Measurements from ENCODE around the gene RAC2.

The RAC2 gene

DNA sequence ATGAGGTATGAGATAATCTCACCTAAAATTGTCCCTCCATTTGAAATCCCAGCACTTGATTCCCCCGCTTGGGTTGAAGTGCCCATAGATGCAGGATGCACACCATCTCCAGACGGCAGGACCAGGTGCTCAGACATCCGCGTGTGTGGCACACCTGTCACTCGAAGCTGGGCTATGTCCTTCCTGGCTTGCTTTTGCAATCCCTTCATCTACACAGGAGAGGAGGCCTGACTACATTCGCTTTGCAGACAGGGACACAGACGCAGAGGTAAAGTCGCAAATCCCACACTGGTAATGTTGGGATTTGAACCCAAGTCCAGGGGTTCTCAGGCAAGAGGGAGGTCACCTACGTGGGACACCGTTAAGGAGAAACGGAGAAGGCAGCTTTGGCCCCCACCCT, 31.1 kb upstream of the RAC2 start:
- TF ChIP-seq, protein P1, sequence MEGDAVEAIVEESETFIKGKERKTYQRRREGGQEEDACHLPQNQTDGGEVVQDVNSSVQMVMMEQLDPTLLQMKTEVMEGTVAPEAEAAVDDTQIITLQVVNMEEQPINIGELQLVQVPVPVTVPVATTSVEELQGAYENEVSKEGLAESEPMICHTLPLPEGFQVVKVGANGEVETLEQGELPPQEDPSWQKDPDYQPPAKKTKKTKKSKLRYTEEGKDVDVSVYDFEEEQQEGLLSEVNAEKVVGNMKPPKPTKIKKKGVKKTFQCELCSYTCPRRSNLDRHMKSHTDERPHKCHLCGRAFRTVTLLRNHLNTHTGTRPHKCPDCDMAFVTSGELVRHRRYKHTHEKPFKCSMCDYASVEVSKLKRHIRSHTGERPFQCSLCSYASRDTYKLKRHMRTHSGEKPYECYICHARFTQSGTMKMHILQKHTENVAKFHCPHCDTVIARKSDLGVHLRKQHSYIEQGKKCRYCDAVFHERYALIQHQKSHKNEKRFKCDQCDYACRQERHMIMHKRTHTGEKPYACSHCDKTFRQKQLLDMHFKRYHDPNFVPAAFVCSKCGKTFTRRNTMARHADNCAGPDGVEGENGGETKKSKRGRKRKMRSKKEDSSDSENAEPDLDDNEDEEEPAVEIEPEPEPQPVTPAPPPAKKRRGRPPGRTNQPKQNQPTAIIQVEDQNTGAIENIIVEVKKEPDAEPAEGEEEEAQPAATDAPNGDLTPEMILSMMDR (IDR thresholded peaks at IDR 0.05; ENCODE audit: low read depth, low read length) = no peak
- no peak for DNase-seq (ENCODE audit: extremely low read depth, low read depth)

DNA sequence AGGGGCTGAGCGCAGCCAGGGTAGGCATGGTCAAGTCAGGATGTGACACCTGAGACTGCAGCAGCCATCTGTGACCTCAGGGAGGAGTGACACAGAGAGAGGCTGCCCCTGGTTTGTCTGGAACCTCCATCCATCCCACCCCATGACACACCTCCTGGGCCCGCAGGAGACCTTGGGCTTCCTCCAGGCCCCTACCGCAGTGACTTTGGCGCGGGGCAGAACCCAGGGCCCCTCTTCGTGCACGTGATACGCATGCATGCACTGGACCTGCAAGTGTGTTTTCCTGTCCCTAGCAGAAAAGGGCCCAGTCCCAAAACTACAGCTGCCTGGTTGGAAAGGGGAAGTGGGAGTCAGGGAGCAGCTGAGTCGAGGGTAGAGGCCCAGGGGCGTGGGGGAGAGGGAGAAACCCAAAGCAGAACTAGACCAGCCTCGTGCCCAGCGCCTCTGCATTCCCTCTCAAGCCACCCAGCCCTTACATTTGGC, 30.4 kb upstream of the RAC2 start:
- TF ChIP-seq, protein P1 (IDR thresholded peaks at IDR 0.05; ENCODE audit: low read depth, low read length) = no peak
- DNase-seq (ENCODE audit: extremely low read depth, low read depth) = no peak

DNA sequence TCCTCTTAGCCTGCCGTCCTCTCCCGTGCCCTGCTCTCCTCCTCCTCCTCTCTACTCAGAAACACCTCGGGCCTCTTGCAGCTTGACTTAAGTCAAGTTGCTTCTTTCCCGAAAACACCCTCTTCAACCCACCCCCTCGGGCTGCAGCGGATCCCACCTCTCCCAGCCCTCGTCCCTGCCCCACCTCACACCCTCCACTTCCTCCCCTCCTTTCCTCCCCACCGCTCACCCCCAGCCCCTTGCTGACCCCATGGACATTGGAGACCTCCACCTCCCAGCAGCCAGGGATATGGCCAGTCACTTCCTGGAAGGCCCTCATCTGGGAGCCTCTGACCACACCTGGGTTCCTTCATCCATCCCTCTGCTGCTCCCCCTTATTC, 29.8 kb upstream of the RAC2 start:
- DNase-seq (ENCODE audit: extremely low read depth, low read depth) = no peak
- TF ChIP-seq, protein P1 (IDR thresholded peaks at IDR 0.05; ENCODE audit: low read depth, low read length) = no peak

DNA sequence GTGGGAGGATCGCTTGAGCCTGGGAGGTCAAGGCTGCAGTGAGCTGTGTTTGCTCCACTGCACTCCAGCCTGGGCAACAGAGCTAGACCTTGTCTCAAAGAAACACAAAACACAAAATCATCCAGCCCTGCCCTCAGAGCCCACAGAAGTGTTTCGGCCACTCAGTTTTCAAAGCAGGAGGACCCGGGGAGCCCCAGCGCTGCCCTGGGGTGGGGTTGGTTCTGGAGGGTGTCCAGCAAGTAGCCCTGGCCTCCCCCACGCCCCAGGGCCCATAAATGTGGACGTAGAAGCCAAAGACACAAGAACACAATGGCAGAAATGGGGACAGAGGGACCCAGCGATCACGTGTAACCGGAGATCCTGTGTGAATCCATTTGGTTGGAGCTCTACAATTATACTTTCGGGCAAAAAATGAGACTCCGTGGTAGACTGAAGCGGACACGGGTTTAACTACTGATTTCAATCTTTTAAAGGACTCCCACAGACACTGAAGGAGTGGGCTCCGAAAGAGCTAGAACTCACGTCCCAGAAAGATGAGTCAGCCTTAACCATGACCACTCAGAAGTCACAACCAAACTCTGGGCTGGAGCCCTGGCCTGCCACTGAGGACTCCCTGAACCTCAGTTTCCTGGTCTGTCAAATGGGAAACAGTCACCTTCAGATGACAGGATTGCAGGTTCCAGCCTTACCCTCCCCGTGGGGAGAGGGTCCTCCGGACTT, 29.2 kb upstream of the RAC2 start:
- TF ChIP-seq, protein P1 (IDR thresholded peaks at IDR 0.05; ENCODE audit: low read depth, low read length) = no peak
- DNase-seq (ENCODE audit: extremely low read depth, low read depth) = no peak

DNA sequence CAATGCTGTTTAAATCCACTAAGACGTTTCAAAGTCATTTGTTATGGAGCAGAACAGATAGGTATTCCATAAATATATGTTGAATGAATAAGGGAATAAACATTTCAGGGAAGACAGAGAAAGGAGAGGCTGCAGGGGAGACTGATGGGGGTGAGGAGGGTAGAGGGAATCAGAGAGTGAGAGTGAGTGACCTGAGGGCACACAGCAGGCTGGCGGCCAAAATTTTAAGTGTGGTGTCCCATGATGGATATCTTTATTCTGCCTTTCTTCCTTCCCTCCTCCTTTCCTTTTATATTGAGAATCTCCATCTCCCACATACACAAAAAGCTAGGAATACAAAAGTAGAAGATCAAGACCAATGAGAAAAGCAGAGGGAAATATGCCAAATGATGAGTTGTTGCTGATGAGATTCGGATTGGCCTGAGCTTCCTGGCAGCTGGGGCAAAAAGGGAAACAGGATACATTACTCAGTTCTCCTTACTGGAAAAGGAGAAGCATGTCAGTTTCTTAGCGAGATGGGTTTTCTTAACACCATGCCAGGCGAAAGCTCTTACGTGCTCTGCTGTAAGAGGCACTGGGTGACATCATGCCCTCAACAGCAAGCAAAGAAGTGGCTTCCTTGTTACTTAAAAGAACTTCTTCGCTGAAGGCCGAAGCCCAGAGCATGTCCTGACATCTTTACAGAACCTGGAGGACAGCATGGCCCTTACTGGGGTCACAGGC, 27.0 kb upstream of the RAC2 start:
- TF ChIP-seq, protein P1 (IDR thresholded peaks at IDR 0.05; ENCODE audit: low read depth, low read length) = no peak
- DNase-seq (ENCODE audit: extremely low read depth, low read depth) = no peak

DNA sequence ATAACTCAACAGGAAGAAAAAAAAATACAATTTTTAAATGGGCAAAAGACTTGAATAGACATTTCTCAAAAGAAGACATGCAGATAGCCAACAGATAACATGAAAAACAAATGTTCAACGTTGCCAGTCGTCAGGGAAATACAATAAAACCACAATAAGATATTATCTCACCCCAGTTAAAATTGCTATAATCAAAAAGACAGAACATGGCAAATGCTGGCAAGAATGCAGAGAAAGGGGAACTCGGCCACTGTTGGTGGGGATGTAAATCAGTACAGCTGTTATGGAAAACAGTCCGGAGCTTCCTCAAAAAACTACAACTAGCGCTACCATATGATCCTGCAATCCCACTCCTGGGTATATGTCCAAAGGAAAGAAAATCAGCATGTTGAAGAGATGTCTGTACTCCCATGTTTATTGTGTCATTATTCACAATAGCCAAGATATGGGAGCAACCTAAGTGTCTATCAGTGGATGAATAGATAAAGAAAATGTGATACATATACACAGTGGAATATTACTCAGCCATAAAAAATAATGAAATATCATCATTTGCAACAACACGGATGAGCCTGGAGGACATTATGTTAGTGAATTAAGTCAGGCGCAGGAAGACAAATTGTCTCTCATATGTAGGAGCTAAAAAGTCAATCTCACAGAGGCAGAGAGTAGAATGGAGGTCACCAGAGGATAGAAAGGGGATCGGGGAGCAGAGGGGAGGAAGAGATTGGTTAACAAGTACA, 26.0 kb upstream of the RAC2 start:
- no peak for DNase-seq (ENCODE audit: extremely low read depth, low read depth)
- TF ChIP-seq, protein P1 (IDR thresholded peaks at IDR 0.05; ENCODE audit: low read depth, low read length) = no peak

All from AG09319 (cell line).